Measurements from ENCODE around the gene NCR3LG1. TPM values are rescaled to one million over a fixed set of nuclear protein-coding genes. Genes with fewer than 3 reads are reported as not detected.

The NCR3LG1 gene
- total and polyA plus RNA-seq, 2 of the 8 experiments (the other 6 are each of a cell fraction or from before 2014, with no cell fraction given) = 0.68 to 1.9 TPM

- TF ChIP-seq TCF12 (IDR thresholded peaks at IDR 0.05; ENCODE audit: low read depth, low read length) (no peak), TAF7 (optimal IDR thresholded peaks at IDR 0.05; ENCODE audit: borderline replicate concordance, low read depth, low read length) (no peak), ASH2L (IDR thresholded peaks at IDR 0.05; ENCODE audit: low read length) (no peak), E2F6 (IDR thresholded peaks at IDR 0.05) (no peak), KDM1A (IDR thresholded peaks at IDR 0.05; ENCODE audit: borderline replicate concordance, low read length) (no peak), MAFK (IDR thresholded peaks at IDR 0.05; ENCODE audit: low read depth, low read length) (no peak), GTF2F1 (IDR thresholded peaks at IDR 0.05; ENCODE audit: borderline replicate concordance, low read depth, low read length) (no peak)
- TF ChIP-seq, protein P1, sequence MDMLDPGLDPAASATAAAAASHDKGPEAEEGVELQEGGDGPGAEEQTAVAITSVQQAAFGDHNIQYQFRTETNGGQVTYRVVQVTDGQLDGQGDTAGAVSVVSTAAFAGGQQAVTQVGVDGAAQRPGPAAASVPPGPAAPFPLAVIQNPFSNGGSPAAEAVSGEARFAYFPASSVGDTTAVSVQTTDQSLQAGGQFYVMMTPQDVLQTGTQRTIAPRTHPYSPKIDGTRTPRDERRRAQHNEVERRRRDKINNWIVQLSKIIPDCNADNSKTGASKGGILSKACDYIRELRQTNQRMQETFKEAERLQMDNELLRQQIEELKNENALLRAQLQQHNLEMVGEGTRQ (IDR thresholded peaks at IDR 0.05; ENCODE audit: low read length) = no peak
Measured at GRCh38 chr11:17382046-17382728, 30.6 kb downstream of the NCR3LG1 start (continued).

All from H1 (cell line).